Fibroblast of the aortic adventitia (primary cell): Measurements from ENCODE around the gene ANKLE2. TPM values are rescaled to one million over a fixed set of nuclear protein-coding genes. Genes with fewer than 3 reads are reported as not detected.
A peak's percentile ranks its signal among the peaks of the same experiment; 100 is the strongest.

Experiments used
- DNase-seq: peaks from one replicate; pipeline ENCODE4 v3.0.0-alpha.2; 2010; ENCODE audit warnings: low read depth
- H3K4me3 ChIP-seq: 2 replicates; pipeline ENCODE4 v1.5.1; 2011; ENCODE audit warnings: low read depth, mild to moderate bottlenecking, control low read depth, low read length, moderate library complexity
- CTCF ChIP-seq: IDR thresholded peaks from 2 replicates; pipeline ENCODE4 v1.5.1; 2011; ENCODE audit warnings: mild to moderate bottlenecking, low read length, control low read depth, inconsistent platforms; ENCODE audit not compliant: insufficient read depth
- total RNA-seq: library from RNA; depleted of rRNA; stranded (reverse); fragments of >200 nt; gene quantifications from 2 replicates; pipeline ENCODE4 v1.2.3, GENCODE V29; 2012; ENCODE audit warnings: low replicate concordance

ANKLE2 gene
- total RNA-seq, 1 donor: 68.4 TPM

GRCh38 chr12:132773077-132773955, 11.7 kb upstream of the ANKLE2 start:
- no peak for DNase-seq
- TF ChIP-seq CTCF: no peak
- no peak overlapping the region for H3K4me3 ChIP-seq

DNA sequence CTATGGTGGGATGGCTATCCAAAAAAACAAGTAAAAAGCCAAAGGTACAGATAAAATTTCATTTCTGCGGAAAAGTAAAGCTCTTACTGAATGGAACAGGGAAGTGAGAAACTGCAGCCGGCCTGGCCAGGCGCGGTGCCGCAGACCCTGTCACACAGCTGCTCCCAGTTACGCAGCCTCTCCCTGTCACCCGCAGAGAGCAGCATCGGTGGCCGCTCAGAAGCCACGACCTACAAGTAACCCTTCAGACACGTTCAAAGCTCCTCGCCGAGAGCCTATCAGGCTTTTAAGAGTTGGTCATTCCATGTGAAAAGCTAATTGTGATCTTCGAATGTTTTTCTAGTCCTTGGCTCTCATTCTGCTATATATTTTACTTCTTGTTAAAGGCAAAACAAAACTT, 11.0 kb upstream of the ANKLE2 start:
- no peak overlapping the region for H3K4me3 ChIP-seq
- no peak for TF ChIP-seq CTCF
- DNase-seq: no peak

GRCh38 chr12:132771126-132771838, 9.7 kb upstream of the ANKLE2 start:
- no peak for DNase-seq
- H3K4me3 ChIP-seq: no peak overlapping the region
- TF ChIP-seq CTCF: no peak

GRCh38 chr12:132766380-132767085, 4.9 kb upstream of the ANKLE2 start:
- TF ChIP-seq CTCF: no peak
- H3K4me3 ChIP-seq: no peak overlapping the region
- peak; percentile 16 for DNase-seq

DNA sequence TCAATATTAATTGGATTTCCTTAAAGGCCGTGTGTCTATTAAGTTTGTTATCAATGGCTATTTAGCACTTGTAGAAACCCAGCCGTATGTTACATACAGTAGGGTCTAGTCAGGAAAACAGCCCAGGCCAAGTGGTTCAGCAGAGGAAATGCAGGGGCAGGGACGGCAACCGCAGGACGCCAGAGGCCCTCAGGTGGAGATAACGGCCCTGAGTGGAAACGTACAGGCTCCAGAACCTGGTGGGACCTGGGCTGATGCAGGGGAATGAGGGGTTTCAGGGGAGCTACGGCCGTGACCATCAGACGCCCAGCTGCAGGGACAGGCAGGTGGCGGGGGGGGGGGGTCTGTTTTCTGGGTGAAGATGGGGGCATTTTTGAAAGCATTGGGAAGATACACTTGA, 3.7 kb upstream of the ANKLE2 start:
- TF ChIP-seq CTCF: no peak
- no peak for DNase-seq
- no peak overlapping the region for H3K4me3 ChIP-seq

GRCh38 chr12:132764231-132764630, 2.6 kb upstream of the ANKLE2 start:
- no peak for TF ChIP-seq CTCF
- H3K4me3 ChIP-seq: no peak overlapping the region
- no peak for DNase-seq
